Endothelial cell of umbilical vein (primary cell): ENCODE data around the gene CDKL4. TPM values are rescaled to one million over a fixed set of nuclear protein-coding genes. Genes with fewer than 3 reads are reported as not detected.

Experiments
- BruUV-seq: library from RNA; stranded (reverse); fragments of 400-500 nt; replicated peaks from 2 replicates; lab custom pipeline; 2021; lab: Mats Ljungman, UMichigan
- CTCF ChIA-PET: fragments of 300-600, 350-600 bp; sonication (Branson Sonifier 250); formaldehyde crosslinking; loops from one replicate; lab custom pipeline; 2021; ENCODE audit warnings: antibody characterized with exemption, inconsistent platforms; lab: Charles Lee
- POLR2A ChIA-PET: fragments of 300-600, 350-600 bp; sonication (Branson Sonifier 250); formaldehyde crosslinking; loops from one replicate; lab custom pipeline; 2021; ENCODE audit warnings: antibody characterized with exemption, inconsistent platforms; lab: Charles Lee
- DNase-seq: peaks from one replicate; pipeline ENCODE4 v3.0.0-alpha.2; 2011; ENCODE audit warnings: low read depth, low spot score
- FAIRE-seq: peaks from 2 replicates; lab custom pipeline; 2011; peaks lifted over from hg19 to GRCh38; lab: Jason Lieb, UNC
- H2AFZ ChIP-seq: 2 replicates; pipeline ENCODE4 v1.6.0; 2012; ENCODE audit warnings: low read depth, low read length, control low read depth, inconsistent platforms
- H3K27ac ChIP-seq: 2 replicates; pipeline ENCODE4 v1.5.1; 2011; ENCODE audit warnings: low read depth, mild to moderate bottlenecking, control low read depth, low read length, moderate library complexity; ENCODE audit not compliant: insufficient read depth
- H3K27me3 ChIP-seq, 2 experiments: 2 replicates each; pipeline versions ENCODE4 v1.6.0 to v1.6.1; 2011; ENCODE audit warnings: low read length in 2 of 2, mixed read lengths in 1 of 2; ENCODE audit not compliant: control insufficient read depth in 2 of 2, insufficient read depth in 2 of 2
- H3K36me3 ChIP-seq, 2 experiments: 2 replicates in 1 of 2; 3 replicates in 1 of 2; pipeline ENCODE4 v1.5.1; 2011; ENCODE audit warnings: low read length in 2 of 2, mild to moderate bottlenecking in 1 of 2, moderate library complexity in 1 of 2; ENCODE audit not compliant: control insufficient read depth in 2 of 2, insufficient read depth in 2 of 2; ENCODE audit errors: extremely low read depth in 1 of 2
- H3K4me1 ChIP-seq: 3 replicates; pipeline ENCODE4 v1.5.1; 2011; ENCODE audit warnings: mild to moderate bottlenecking, low read length; ENCODE audit not compliant: control insufficient read depth, insufficient read depth; ENCODE audit errors: extremely low read depth
- H3K4me2 ChIP-seq: 2 replicates; pipeline ENCODE4 v1.6.1; 2011; ENCODE audit warnings: low read length, control low read depth, mixed read lengths; ENCODE audit not compliant: insufficient read depth
- H3K4me3 ChIP-seq, 3 experiments: fragments of 200-600 bp in 1 of 3; sonication (generic), shearing (Covaris generic) in 1 of 3; replicated peaks in 1 of 3; 2 replicates each; pipeline ENCODE4 v1.5.1; 2011 to 2016; ENCODE audit warnings: control low read depth in 3 of 3, low read length in 3 of 3, mild to moderate bottlenecking in 2 of 3, inconsistent platforms in 1 of 3, low read depth in 1 of 3, moderate library complexity in 1 of 3; ENCODE audit not compliant: insufficient read depth in 1 of 3
- H3K79me2 ChIP-seq: 2 replicates; pipeline ENCODE4 v1.6.0; 2012; ENCODE audit warnings: low read length, inconsistent platforms; ENCODE audit not compliant: control insufficient read depth, insufficient read depth
- H3K9ac ChIP-seq: replicated peaks from 2 replicates; pipeline ENCODE3; 2011; ENCODE audit warnings: low read length, control low read depth; ENCODE audit not compliant: insufficient read depth; ENCODE audit errors: extremely low read depth
- H3K9me1 ChIP-seq: replicated peaks from 3 replicates; pipeline ENCODE4 v1.6.0; 2011; ENCODE audit warnings: mild to moderate bottlenecking, low read length; ENCODE audit not compliant: control insufficient read depth, insufficient read depth; ENCODE audit errors: extremely low read depth
- H3K9me3 ChIP-seq: replicated peaks from 2 replicates; pipeline ENCODE4 v1.5.1; 2012; ENCODE audit warnings: low read length, inconsistent platforms; ENCODE audit not compliant: control insufficient read depth, insufficient read depth
- H4K20me1 ChIP-seq: replicated peaks from 2 replicates; pipeline ENCODE3; 2011; ENCODE audit warnings: mild to moderate bottlenecking, low read length; ENCODE audit not compliant: control insufficient read depth, insufficient read depth; ENCODE audit errors: extremely low read depth
- EZH2 ChIP-seq: IDR thresholded peaks from 2 replicates; pipeline ENCODE4 v1.6.1; 2012; ENCODE audit warnings: borderline replicate concordance, low read depth, mild to moderate bottlenecking, moderate library complexity, low read length, inconsistent platforms; ENCODE audit not compliant: severe bottlenecking
- FOS ChIP-seq: IDR thresholded peaks from 2 replicates; pipeline ENCODE4 v1.6.1; 2011; ENCODE audit warnings: mild to moderate bottlenecking, low read length, moderate library complexity, borderline replicate concordance; ENCODE audit not compliant: insufficient read depth
- GATA2 ChIP-seq: IDR thresholded peaks from 2 replicates; pipeline ENCODE4 v1.7.0; 2011; ENCODE audit warnings: low read depth, mild to moderate bottlenecking, moderate library complexity, mixed read lengths, low read length; ENCODE audit not compliant: insufficient read length, insufficient read depth
- JUN ChIP-seq: IDR thresholded peaks from 2 replicates; pipeline ENCODE4 v1.6.1; 2011; ENCODE audit warnings: borderline replicate concordance, low read depth; ENCODE audit not compliant: insufficient read length, insufficient read depth
- MYC ChIP-seq: IDR thresholded peaks from one replicate; pipeline ENCODE4 v1.6.1; 2011; ENCODE audit warnings: mild to moderate bottlenecking, low read depth, low read length
- POLR2A ChIP-seq: IDR thresholded peaks from 2 replicates; pipeline ENCODE4 v1.6.1; 2012; ENCODE audit warnings: low read depth, mild to moderate bottlenecking, control low read depth, low read length
- POLR2AphosphoS5 ChIP-seq: IDR thresholded peaks from 2 replicates; pipeline ENCODE4 v1.6.1; 2012; ENCODE audit warnings: low read depth, mild to moderate bottlenecking, control low read depth, low read length, moderate library complexity; ENCODE audit not compliant: insufficient read depth
- dilution Hi-C: fragments of 300-500 bp; cut with MboI; formaldehyde crosslinking; loops from one replicate; pipeline ENCODE4 v1.15.0; 2019; ENCODE audit warnings: low sequenced_read_pairs; ENCODE audit not compliant: extremely low pct_ligation_motif_present
- intact Hi-C: fragments of 100-400 bp; cut with micrococcal nuclease; formaldehyde crosslinking; loops from one replicate; pipeline ENCODE4 v1.10.0; 2022
- polyA plus RNA-seq, 4 experiments: library from polyadenylated mRNA; depleted of rRNA in 3 of 4; stranded (reverse) in 3 of 4; unstranded in 1 of 4; fragments of >200 nt; gene quantifications; 2 replicates each; pipeline versions ENCODE4 v1.2.1 to v1.2.3, GENCODE V29; 2011 to 2012; ENCODE audit warnings: missing spikeins in 1 of 4
- total RNA-seq: library from RNA; stranded (reverse); gene quantifications from 2 replicates; pipeline ENCODE4 v1.2.3, GENCODE V29; 2021
- TF ChIP-seq, protein P1 (sequence below), 2 donors: IDR thresholded peaks; 1 replicate in 1 of 2; 2 replicates in 1 of 2; pipeline ENCODE4 v1.5.1; 2011; ENCODE audit warnings: low read length in 2 of 2, mild to moderate bottlenecking in 2 of 2, moderate library complexity in 2 of 2, control low read depth in 1 of 2, inconsistent platforms in 1 of 2, low read depth in 1 of 2; ENCODE audit not compliant: insufficient read depth in 1 of 2; ENCODE audit errors: extremely low read depth in 1 of 2

Gene CDKL4
- total and polyA plus RNA-seq, 2 donors (not counting 3 experiments of a cell fraction or from before 2014, with no cell fraction given), result 0.17 to 0.75 TPM

GRCh38 chr2:39227628-39228412, 15.9 kb downstream of the CDKL4 start:
- Histone ChIP-seq H3K4me2 (peak overlapping the region; percentile 84), H4K20me1 (no peaks in the 10 kb centered on the region)

More at GRCh38 chr2:39227628-39228412, 15.9 kb downstream of the CDKL4 start:
- Histone ChIP-seq H3K9me1 (no peaks in the 10 kb centered on the region), H3K27ac (no peak overlapping the region), H3K27me3 (no peaks in the 10 kb centered on the region), H3K4me1 (peaks cover 14% of the 10 kb centered on the region), H3K79me2 (no peaks in the 10 kb centered on the region), H3K4me3 (peak overlapping the region in 1 of 3 experiments; percentile 49), H3K9me3 (no peaks in the 10 kb centered on the region), H3K36me3 (no peaks in the 10 kb centered on the region), H2AFZ (peak overlapping the region; percentile 86), H3K9ac (no peak overlapping the region)
- POLR2A ChIA-PET, result interaction anchor here (0.8 to 1.3 kb wide), 2 partner anchors 280 to 477 kb away, joined by 4 read pairs; partner anchors contain the start of gene SRSF7
- peak; percentile 95 for FAIRE-seq
- dilution Hi-C loops (loop anchor here (25.0 kb wide), 1 partner anchor 166 kb away; no protein-coding TSS in a partner anchor), intact Hi-C loops (loop anchor here (1.0 to 5.0 kb wide), 4 partner anchors 104 to 281 kb away; no protein-coding TSS in a partner anchor)
- no peak for TF ChIP-seq POLR2A
- no peak for TF ChIP-seq JUN
- TF ChIP-seq EZH2, result no peak
- TF ChIP-seq POLR2AphosphoS5, result no peak
- TF ChIP-seq, protein P1, sequence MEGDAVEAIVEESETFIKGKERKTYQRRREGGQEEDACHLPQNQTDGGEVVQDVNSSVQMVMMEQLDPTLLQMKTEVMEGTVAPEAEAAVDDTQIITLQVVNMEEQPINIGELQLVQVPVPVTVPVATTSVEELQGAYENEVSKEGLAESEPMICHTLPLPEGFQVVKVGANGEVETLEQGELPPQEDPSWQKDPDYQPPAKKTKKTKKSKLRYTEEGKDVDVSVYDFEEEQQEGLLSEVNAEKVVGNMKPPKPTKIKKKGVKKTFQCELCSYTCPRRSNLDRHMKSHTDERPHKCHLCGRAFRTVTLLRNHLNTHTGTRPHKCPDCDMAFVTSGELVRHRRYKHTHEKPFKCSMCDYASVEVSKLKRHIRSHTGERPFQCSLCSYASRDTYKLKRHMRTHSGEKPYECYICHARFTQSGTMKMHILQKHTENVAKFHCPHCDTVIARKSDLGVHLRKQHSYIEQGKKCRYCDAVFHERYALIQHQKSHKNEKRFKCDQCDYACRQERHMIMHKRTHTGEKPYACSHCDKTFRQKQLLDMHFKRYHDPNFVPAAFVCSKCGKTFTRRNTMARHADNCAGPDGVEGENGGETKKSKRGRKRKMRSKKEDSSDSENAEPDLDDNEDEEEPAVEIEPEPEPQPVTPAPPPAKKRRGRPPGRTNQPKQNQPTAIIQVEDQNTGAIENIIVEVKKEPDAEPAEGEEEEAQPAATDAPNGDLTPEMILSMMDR (IDR thresholded peaks at IDR 0.05; ENCODE audit: extremely low read depth in 1 of 2, insufficient read depth in 1 of 2, low read depth in 1 of 2, low read length in 2 of 2), result peak; percentile 78 to 90
- no peak for TF ChIP-seq MYC
- TF ChIP-seq FOS, result no peak
- TF ChIP-seq GATA2, result no peak
- DNase-seq, result peak; percentile 81
- BruUV-seq, result no TSS peak
- CTCF ChIA-PET, result interaction anchor here (0.6 to 7.2 kb wide), 26 partner anchors 9 to 646 kb away, joined by 3 to 449 read pairs (median 3); partner anchors contain the start of gene SOS1
